ENCODE results near the gene STK25.
"Not testable (repeated sequence)": the region's sequence is repeated elsewhere in the genome, so short reads cannot be mapped to it uniquely, and the experiment has no call there.

Gene STK25

GRCh38 chr2:241540401-241540770 lies 32.0 kb upstream of the STK25 start:
- DNase-seq = no peak

- DNase-seq = no peak
These were observed 31.4 kb upstream of the STK25 start for GRCh38 chr2:241539616-241540374.

- DNase-seq = no peak
These were observed 30.6 kb upstream of the STK25 start for GRCh38 chr2:241538838-241539615.

GRCh38 chr2:241535871-241536655 lies 27.7 kb upstream of the STK25 start:
- DNase-seq = no peak

GRCh38 chr2:241534701-241535375 lies 26.5 kb upstream of the STK25 start:
- DNase-seq = no peak

GRCh38 chr2:241534293-241534692 lies 25.9 kb upstream of the STK25 start:
- DNase-seq = no peak

GRCh38 chr2:241532733-241533601 lies 24.6 kb upstream of the STK25 start:
- DNase-seq = no peak

GRCh38 chr2:241532168-241532567 lies 23.8 kb upstream of the STK25 start:
- DNase-seq = no peak

- DNase-seq = no peak
These were observed 22.9 kb upstream of the STK25 start for GRCh38 chr2:241531161-241531722.

GRCh38 chr2:241530571-241530970 lies 22.2 kb upstream of the STK25 start:
- DNase-seq = no peak

GRCh38 chr2:241525818-241526780 lies 17.7 kb upstream of the STK25 start:
- not testable (repeated sequence) for DNase-seq

- no peak for DNase-seq
These were observed 14.1 kb upstream of the STK25 start for GRCh38 chr2:241522477-241522876.

GRCh38 chr2:241519669-241520068 lies 11.3 kb upstream of the STK25 start:
- no peak for DNase-seq

- DNase-seq = no peak
These were observed 8.9 kb upstream of the STK25 start for GRCh38 chr2:241517297-241517696.

- DNase-seq = no peak
These were observed 8.2 kb upstream of the STK25 start for GRCh38 chr2:241516520-241516965.

- DNase-seq = no peak
These were observed 6.8 kb upstream of the STK25 start for GRCh38 chr2:241514986-241515737.

- no peak for DNase-seq
These were observed 6.2 kb upstream of the STK25 start for GRCh38 chr2:241514553-241514952.
